AG04449 (cell line): ENCODE results near the gene CRYBG1.

Source experiments
- CTCF ChIA-PET: fragments of 350-600 bp; formaldehyde crosslinking; extraction: SDS; loops from one replicate; lab custom pipeline; 2021; ENCODE audit warnings: antibody characterized with exemption; lab: Yijun Ruan, JAX
- POLR2A ChIA-PET: fragments of 400-600, 350-600 bp; formaldehyde crosslinking; extraction: SDS; loops from one replicate; lab custom pipeline; 2020; ENCODE audit warnings: antibody characterized with exemption, inconsistent platforms; lab: Yijun Ruan, JAX
- DNase-seq: peaks from one replicate; pipeline ENCODE4 v3.0.0-alpha.2; 2010; ENCODE audit warnings: low read depth, low spot score
- H3K4me3 ChIP-seq: 2 replicates; pipeline ENCODE4 v1.5.1; 2011; ENCODE audit warnings: low read depth, mild to moderate bottlenecking, control low read depth, low read length
- CTCF ChIP-seq: IDR thresholded peaks from one replicate; pipeline ENCODE4 v1.5.1; 2011; ENCODE audit warnings: mild to moderate bottlenecking, moderate library complexity, low read length, control low read depth, inconsistent platforms; ENCODE audit not compliant: insufficient read depth; ENCODE audit errors: missing control alignments

CRYBG1 gene

GRCh38 chr6:106370639-106371038, 10.1 kb downstream of the CRYBG1 start:
- no peak for TF ChIP-seq CTCF
- ChIA-PET CTCF (interaction anchor here (3.6 kb wide), 1 partner anchor 10 kb away, joined by 35 read pairs; the partner anchor contains the start of gene CRYBG1), POLR2A (no interaction called here)
- no peak for DNase-seq
- H3K4me3 ChIP-seq: no peak overlapping the region

GRCh38 chr6:106372838-106373501, 12.5 kb downstream of the CRYBG1 start:
- H3K4me3 ChIP-seq: no peak overlapping the region
- TF ChIP-seq CTCF: no peak
- ChIA-PET CTCF (interaction anchor here (1.7 to 4.9 kb wide), 2 partner anchors 11 to 13 kb away, joined by 3 to 31 read pairs; partner anchors contain the start of gene CRYBG1), POLR2A (no interaction called here)
- no peak for DNase-seq

GRCh38 chr6:106373502-106374239, 13.2 kb downstream of the CRYBG1 start:
- no peak for DNase-seq
- H3K4me3 ChIP-seq: no peak overlapping the region
- CTCF ChIA-PET: interaction anchor here (1.7 to 4.9 kb wide), 2 partner anchors 11 to 14 kb away, joined by 3 to 31 read pairs; partner anchors contain the start of gene CRYBG1
- TF ChIP-seq CTCF: no peak
- POLR2A ChIA-PET: no interaction called here

GRCh38 chr6:106377061-106377540, 16.6 kb downstream of the CRYBG1 start:
- POLR2A ChIA-PET: no interaction called here
- CTCF ChIA-PET: interaction anchor here (4.9 kb wide), 1 partner anchor 17 kb away, joined by 31 read pairs; the partner anchor contains the start of gene CRYBG1
- peak; percentile 10 for DNase-seq
- no peak overlapping the region for H3K4me3 ChIP-seq
- no peak for TF ChIP-seq CTCF

GRCh38 chr6:106379951-106380350, 19.4 kb downstream of the CRYBG1 start:
- no peak overlapping the region for H3K4me3 ChIP-seq
- no peak for TF ChIP-seq CTCF
- CTCF ChIA-PET: interaction anchor here (1.0 to 3.8 kb wide), 3 partner anchors 13 to 64 kb away, joined by 3 to 16 read pairs (median 3); partner anchors contain the start of gene CRYBG1
- DNase-seq: no peak
- POLR2A ChIA-PET: interaction anchor here (0.7 kb wide), 1 partner anchor 356 kb away, joined by 3 read pairs; no protein-coding TSS in a partner anchor
